GM19238 (cell line): ENCODE measurements around the gene SOX9.

Source experiments
- DNase-seq: peaks from one replicate; pipeline ENCODE4 v3.0.0; 2011; ENCODE audit warnings: low spot score; ENCODE audit not compliant: insufficient read length

The SOX9 gene

GRCh38 chr17:72120642-72121163 is at the start of gene SOX9:
Gene SOX9, plus strand, starts transcription at chr17:72121020. Its CDS starts 372 bp downstream, at chr17:72121392.
- peak; percentile 87 for DNase-seq

GRCh38 chr17:72071330-72071729 is 49.5 kb upstream of the SOX9 start:
- no peak for DNase-seq

GRCh38 chr17:72075995-72076677 is 44.7 kb upstream of the SOX9 start:
- DNase-seq, result no peak

GRCh38 chr17:72076678-72077030 is 44.2 kb upstream of the SOX9 start:
- DNase-seq, result no peak

- DNase-seq, result no peak
Measured at GRCh38 chr17:72077326-72077960, 43.4 kb upstream of the SOX9 start.

- DNase-seq, result no peak
Measured at GRCh38 chr17:72079700-72080099, 41.1 kb upstream of the SOX9 start.

- DNase-seq, result no peak
Measured at GRCh38 chr17:72087876-72088275, 32.9 kb upstream of the SOX9 start.

GRCh38 chr17:72089453-72089987 is 31.3 kb upstream of the SOX9 start:
- DNase-seq, result no peak

- no peak for DNase-seq
Measured at GRCh38 chr17:72090108-72090507, 30.7 kb upstream of the SOX9 start.

GRCh38 chr17:72092710-72093322 is 28.0 kb upstream of the SOX9 start:
- DNase-seq, result no peak

GRCh38 chr17:72093707-72094106 is 27.1 kb upstream of the SOX9 start:
- DNase-seq, result no peak

- no peak for DNase-seq
Measured at GRCh38 chr17:72095316-72095715, 25.5 kb upstream of the SOX9 start.

GRCh38 chr17:72097144-72097543 is 23.7 kb upstream of the SOX9 start:
- DNase-seq, result no peak

- no peak for DNase-seq
Measured at GRCh38 chr17:72099919-72100318, 20.9 kb upstream of the SOX9 start.

GRCh38 chr17:72100470-72100869 is 20.4 kb upstream of the SOX9 start:
- no peak for DNase-seq

GRCh38 chr17:72101526-72101925 is 19.3 kb upstream of the SOX9 start:
- no peak for DNase-seq

- DNase-seq, result no peak
Measured at GRCh38 chr17:72102366-72102765, 18.5 kb upstream of the SOX9 start.

GRCh38 chr17:72104164-72104862 is 16.5 kb upstream of the SOX9 start:
- DNase-seq, result no peak

- DNase-seq, result no peak
Measured at GRCh38 chr17:72104863-72105234, 16.0 kb upstream of the SOX9 start.

- no peak for DNase-seq
Measured at GRCh38 chr17:72107100-72107499, 13.7 kb upstream of the SOX9 start.

GRCh38 chr17:72110231-72110941 is 10.4 kb upstream of the SOX9 start:
- DNase-seq, result no peak
